ENCODE data around the gene FOXN1.
"Not testable (repeated sequence)": the region's sequence is repeated elsewhere in the genome, so short reads cannot be mapped to it uniquely, and the experiment has no call there.

FOXN1 gene

GRCh38 chr17:28505986-28506665, at the start of gene FOXN1:
Gene FOXN1 (plus strand): TSS chr17:28506348. CDS start chr17:28523970, 17,622 bp downstream.
- DNase-seq: no peak

DNA sequence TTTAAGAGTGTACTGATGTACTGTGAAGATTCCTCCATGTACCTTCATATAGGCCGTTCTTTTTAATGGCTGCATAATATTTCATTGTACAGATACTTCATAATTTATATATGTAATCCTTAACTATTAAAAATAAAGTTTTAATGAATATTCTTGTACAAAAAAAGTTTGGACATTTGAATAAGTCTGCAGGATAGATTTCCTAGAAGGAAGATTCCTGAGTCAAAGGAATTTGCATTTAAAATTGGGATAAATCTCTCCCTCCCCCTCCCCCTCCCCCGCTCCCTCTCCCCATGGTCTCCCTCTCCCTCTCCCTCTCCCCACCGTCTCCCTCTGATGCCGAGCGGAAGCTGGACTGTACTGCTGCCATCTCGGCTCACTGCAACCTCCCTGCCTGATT, 48.3 kb upstream of the FOXN1 start:
- DNase-seq: no peak

GRCh38 chr17:28458881-28459280, 47.3 kb upstream of the FOXN1 start:
- not testable (repeated sequence) for DNase-seq

- DNase-seq: no peak
Observed at GRCh38 chr17:28460901-28461300, 45.2 kb upstream of the FOXN1 start.

DNA sequence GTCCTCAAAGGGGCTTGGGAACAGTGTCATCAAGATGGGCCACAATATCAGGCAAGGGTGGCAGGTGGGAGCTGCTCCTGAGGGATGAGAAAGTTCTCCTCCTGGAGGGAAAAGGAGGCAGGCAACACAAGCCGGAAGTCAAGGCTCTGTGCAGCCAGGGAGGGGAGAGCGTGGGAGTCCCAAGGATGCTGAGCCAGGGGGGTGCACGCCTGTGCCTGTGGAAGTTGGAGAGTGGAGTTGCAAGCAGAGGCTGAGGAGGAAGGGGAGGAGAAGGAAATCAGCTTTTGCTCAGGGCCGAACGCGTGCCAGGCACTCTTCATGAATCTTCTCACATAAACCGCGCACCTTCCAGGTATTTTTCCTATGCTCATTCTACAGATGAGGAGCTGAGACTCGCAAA, 40.1 kb upstream of the FOXN1 start:
- no peak for DNase-seq

GRCh38 chr17:28466521-28467048, 39.6 kb upstream of the FOXN1 start:
- DNase-seq: no peak

DNA sequence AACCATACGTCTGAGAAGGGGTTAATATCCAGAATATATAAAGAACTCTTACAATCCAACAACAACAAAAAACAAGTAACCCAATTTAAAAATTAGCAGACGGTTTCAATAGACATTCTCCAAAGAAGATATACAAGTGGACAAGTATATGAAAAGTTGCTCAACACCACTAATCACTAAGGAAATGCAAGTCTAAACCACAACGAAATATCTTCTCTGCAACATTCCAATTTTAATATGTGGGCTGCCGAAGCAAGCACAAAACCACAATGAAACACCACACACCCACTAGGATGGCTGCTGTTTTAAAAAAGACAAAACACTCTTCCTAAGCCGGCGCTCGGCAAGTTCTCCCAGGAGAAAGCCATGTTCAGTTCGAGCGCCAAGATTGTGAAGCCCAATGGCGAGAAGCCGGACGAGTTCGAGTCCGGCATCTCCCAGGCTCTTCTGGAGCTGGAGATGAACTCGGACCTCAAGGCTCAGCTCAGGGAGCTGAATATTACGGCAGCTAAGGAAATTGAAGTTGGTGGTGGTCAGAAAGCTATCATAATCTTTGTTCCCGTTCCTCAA, 38.6 kb upstream of the FOXN1 start:
- DNase-seq: no peak

DNA sequence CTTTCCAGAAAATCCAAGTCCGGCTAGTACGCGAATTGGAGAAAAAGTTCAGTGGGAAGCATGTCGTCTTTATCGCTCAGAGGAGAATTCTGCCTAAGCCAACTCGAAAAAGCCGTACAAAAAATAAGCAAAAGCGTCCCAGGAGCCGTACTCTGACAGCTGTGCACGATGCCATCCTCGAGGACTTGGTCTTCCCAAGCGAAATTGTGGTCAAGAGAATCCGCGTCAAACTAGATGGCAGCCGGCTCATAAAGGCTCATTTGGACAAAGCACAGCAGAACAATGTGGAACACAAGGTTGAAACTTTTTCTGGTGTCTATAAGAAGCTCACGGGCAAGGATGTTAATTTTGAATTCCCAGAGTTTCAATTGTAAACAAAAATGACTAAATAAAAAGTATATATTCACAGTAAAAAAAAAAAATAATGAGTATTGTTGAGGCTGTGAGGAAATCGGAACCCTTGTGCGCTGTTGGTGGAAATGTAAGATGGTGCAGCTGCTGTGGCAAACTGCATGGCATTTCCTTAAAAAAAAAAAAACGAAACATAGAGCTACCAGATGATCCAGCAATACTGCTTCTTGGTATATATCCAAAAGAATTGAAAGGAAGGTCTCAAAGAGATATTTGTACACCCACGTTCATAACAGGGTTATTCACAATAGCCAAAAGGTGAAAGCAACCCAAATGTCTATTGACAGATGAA, 38.0 kb upstream of the FOXN1 start:
- not testable (repeated sequence) for DNase-seq

DNA sequence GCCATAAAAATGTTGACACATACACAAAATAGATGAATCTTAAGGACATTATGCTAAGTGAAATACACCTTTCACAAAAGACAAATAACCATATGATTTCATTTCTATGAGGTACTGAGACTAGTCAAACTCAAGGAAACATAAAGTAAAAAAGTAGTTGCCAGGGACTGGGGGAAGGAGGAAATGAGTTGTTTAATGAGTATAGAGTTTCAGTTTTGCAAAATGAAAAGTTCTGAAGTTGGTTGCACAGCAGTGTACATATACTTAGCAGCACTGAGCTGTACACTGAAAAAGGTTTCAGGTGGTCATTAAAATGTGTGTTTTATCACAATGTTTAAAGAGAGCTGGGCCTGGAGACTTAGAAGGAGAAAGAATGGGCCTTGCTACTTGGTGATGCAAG, 37.4 kb upstream of the FOXN1 start:
- DNase-seq: no peak

DNA sequence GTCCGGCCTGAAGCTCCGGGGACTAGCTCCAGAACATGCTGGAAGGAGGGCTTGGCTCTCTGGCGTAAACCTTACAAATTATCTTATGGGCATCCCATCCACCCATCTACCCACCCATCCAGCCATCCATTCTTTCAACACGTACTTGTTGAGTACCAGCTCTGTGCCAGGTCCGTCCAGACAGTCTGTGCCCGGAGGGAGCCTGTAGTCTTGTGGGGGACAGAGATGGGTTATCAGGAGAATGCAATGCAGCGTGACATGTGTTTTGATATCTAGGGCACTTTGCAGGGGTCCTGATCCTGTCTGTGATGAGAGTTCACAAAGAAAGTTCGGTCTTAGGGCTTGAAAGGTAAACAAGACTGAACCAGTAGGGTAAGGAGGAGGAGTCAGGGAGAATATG, 36.8 kb upstream of the FOXN1 start:
- DNase-seq: no peak

DNA sequence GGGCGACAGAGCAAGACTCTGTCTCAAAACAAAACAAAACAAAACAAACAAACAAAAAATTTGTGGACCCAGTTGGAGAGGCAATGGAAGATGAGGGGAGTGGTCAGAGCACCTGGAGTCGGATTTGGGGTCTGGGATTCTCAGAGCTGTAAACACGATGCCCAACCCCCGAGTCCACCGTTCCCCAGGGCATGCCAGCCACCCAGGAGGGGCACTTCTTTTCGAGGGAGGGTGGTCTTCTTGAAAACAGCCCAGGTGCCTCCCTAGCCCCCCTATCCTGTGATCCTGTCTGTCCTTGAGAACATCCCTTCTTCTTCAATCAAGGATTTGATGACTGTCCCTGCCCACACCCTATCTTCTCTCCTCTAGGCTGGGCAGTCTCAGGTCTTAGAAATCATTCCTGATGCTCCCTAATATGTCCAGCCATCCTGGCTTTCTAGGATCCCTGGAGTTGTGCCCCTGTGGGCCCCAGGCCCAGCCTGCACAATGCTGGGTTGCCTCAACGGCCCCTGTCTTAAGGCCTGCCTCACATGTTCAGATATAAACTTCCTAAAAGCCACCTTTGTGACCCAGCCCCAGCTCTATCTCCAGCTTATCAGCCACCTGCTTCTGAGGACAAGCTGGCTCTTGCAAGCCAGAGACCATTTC, 35.8 kb upstream of the FOXN1 start:
- DNase-seq: no peak

DNA sequence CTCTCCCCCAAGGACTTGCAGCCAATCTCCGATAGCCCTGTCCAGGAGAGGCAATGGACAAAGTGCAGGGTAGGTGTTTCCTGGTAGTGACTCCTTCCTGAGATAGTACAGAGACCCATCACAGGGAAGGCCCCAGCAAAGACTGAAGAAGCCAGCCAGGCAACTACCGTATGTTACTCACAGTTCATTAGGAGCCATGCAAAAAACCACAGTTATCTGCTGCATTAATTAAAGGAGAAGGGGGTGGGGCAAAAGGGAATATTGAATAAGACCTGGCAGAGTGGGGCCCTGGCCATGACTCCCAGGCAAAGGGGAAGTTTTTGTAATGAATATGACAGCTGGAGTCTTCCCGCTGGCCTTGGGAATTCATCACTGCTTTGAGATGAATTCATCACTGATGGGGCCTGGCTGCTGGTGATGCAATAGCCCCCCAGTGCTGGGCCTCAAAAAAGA, 35.2 kb upstream of the FOXN1 start:
- no peak for DNase-seq

- no peak for DNase-seq
Observed at GRCh38 chr17:28471531-28472342, 34.4 kb upstream of the FOXN1 start.

- no peak for DNase-seq
Observed at GRCh38 chr17:28472871-28473497, 33.2 kb upstream of the FOXN1 start.

DNA sequence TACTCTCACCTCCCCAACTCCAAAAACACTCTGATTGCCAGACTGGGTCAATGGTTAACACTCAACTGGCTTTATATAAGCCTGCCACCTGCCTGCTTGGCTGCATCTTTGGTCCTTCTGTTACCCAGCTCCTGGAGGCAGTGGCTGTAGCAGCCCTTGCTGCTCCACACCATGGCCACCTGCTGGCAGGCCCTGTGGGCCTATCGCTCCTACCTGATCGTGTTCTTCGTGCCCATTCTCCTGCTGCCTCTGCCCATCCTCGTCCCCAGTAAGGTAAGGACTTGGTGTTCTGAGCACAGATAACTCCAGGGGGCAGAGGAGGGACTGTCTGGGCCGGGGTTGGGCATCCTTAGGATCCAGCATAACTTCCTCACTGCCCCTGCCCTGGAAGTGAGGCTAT, 32.6 kb upstream of the FOXN1 start, which contains the start of gene SLC13A2:
SLC13A2 (plus strand) TSS at position 103 of the 400 bp plus-strand sequence; CDS start at position 172, 69 bp downstream.
- DNase-seq: no peak

DNA sequence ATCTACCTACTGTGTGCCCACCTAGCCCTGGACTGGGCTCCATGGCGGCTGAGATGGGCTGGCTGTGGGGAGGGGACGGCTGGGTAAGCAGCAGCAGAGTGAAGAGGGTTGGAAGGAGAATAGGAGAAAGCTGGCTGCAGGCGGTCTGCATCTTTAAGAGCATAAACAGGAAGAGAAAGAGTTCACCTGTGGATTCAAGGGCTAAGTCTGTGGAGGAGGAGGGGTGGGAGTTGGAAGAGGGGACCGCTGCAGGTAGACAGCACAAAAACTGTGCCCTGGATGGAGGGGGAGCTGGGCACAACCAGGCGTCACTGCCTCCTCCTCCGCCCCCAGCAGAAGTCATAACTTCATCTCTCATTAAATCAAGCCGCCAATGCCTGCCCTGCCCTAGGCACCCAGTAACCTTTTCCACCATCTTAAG, 32.0 kb upstream of the FOXN1 start:
- no peak for DNase-seq

DNA sequence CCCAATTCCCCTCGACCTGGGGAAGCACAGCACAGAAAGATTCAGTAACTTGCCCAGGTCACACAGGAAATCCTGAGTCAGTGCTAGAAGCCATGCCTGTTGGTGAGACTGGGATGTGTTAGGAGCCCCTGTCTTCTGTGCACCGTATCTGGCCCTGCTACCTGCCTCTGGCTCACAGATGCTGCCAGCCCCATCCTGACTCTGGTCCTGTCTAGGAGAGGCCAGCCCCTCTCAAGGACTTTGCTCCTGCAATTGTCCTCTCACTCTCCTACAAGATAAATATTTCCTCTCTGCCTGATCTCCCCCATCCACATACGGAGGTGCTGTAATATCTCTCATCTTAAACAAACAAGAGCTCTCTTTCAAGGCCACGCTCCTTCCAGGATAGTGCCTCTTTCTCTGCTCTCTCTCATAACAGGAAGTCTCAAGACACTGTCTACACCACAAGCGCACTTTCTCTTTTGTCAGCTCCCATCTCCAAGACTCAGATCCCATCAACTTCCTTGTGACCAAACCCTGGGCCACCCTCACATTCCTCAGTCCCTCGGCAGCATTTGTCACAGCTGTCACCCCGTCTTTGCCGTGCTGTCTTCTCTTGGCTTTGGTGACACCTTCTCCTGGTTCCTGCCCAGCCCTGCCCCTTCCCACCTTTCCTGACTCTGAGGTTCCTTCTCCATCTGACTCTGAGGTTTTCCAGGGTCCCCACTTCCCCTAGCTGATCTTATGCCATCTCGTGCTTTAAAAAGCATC, 30.8 kb upstream of the FOXN1 start:
- DNase-seq: no peak

DNA sequence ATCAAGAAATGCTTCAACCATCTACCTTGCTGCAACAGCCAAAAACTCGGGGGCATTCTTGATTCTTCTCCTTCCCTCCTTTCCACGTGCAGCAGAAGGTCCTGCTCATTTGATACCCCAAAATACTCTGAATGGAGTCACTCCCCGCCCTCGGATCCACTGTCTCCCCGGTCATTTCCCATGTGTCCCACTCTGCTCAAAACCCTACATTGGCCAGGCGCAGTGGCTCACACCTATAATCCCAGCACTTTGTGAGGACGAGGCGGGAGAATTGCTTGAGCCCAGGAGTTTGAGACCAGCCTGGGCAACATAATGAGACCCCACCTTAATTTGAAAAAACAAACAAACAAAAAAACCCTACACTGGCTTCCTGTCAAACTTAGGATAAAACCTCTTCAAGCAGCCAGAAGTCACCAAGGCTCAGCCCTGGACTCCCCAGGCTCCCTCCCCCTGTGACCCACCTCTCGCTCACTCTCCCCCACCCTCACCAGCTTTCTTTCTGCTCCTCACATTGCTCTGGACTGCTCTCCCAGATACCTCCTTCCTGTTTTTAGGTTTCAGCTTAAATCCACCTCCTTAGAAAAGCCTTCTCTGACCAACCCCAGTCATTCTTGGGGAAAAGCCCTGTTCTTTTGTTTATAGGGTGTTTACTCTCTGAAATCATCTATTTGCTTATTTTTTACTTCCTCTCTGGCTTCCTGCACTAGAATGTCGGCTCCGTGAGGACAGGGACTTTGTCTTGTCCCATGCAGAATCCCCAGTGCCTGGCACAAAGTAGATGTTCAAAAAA, 29.9 kb upstream of the FOXN1 start:
- DNase-seq: no peak

DNA sequence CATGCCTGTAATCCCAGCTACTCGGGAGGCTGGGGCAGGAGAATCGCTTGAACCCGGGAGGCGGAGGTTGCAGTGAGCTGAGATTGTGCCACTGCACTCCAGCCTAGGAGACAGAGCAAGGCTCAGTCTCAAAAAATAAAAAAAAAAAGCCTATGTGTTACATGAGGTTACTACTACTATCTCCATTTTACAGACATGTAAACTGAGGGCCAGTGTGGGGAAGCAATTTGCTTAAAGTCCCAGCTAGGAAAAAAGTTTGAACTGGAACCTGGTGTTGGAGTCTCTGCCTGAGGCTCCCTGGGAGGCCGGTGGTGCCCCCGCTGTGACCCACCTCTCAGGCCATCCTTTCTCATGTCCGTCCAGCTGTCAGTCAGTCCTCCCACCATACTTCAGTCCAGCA, 28.2 kb upstream of the FOXN1 start:
- DNase-seq: no peak

All from NCI-H1436 treated with DMSO at 0.1 percent for 48 hours (cell line).